ENCODE results near the gene ASPSCR1.

The ASPSCR1 gene

GRCh38 chr17:81977211-81977808, at the start of gene ASPSCR1:
Gene ASPSCR1, plus strand, starts transcription at chr17:81977629. Its CDS starts 18 bp downstream, at chr17:81977647.
- peaks cover 19% of the 10 kb centered on the region for H3K4me1 ChIP-seq (ENCODE audit: control insufficient read depth, insufficient read depth, low read length)
- H3K9me3 ChIP-seq (ENCODE audit: control insufficient read depth in 2 of 2, low read length in 2 of 2): peaks cover 0 to 2% of the 10 kb centered on the region in 2 donors
- H3K27me3 ChIP-seq (ENCODE audit: control insufficient read depth in 1 of 2, insufficient read depth in 2 of 2, low read length in 2 of 2): peaks cover 0 to 2% of the 10 kb centered on the region in 2 donors
- peak within 1 kb of the TSS; percentile 75 to 86 for H3K9ac ChIP-seq (ENCODE audit: low read length in 2 of 2)
- H3K4me3 ChIP-seq (ENCODE audit: low read length in 2 of 2): peak within 1 kb of the TSS; percentile 75 to 83
- peak within 1 kb of the TSS; percentile 60 for H3K27ac ChIP-seq (ENCODE audit: low read length)
- H3K36me3 ChIP-seq (ENCODE audit: control insufficient read depth in 2 of 2, insufficient read depth in 2 of 2, low read length in 2 of 2): peaks cover 0 to 3% of the 10 kb centered on the region in 2 donors

DNA sequence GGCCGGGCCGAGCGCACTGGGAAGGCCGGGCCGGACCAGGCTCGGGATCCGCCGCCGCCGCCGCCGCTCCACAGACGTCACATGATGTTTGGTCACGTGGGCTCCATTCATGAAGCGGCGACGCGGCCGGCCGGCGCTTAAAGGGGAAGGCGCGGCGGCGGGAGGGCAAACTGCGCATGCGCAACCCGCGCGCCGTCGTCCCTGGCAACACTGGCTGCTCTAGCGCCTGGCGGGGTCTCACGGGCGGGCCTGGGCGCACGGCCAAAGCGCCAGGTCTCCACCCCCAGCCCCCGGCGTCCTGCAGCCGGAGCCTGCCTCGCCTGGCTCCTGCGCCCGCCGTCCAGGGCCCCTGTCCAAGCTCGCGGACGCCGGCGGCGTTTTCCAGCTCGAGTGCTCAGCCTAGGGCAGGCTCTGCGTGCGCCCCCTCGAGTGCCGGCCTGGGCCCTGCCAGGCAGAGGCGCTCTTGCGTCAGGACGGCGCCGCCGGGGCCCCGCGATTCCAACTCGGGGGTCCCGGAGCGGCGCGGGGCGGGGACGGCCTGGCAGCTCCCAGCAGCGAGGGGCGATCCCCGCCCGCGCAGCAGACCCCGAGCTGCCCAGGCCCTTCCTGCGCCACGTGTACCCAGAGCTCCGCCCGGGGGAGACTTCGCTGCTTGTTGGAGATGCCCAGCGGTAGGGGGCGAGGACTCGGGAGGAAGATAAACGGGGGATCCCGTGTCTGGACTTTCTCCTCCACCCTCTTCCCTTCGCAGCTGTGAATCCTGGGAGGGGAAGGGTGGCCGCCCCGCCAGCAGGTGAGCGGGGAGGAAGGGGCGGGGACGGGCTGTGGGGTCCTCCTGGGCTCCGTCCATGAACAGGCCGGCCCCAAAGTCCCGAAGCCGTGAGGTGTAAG, 49.5 kb upstream of the ASPSCR1 start, which contains the start of gene MAFG:
TSS of gene MAFG (minus strand) at position 83 of the 891 bp plus-strand sequence. CDS start 4,550 bp downstream, outside the sequence.
- Histone ChIP-seq H3K9me3 (ENCODE audit: control insufficient read depth in 2 of 2, low read length in 2 of 2) (no peaks in the 10 kb centered on the region), H3K9ac (ENCODE audit: low read length in 2 of 2) (peak within 1 kb of the TSS; percentile 75 to 80), H3K36me3 (ENCODE audit: control insufficient read depth in 2 of 2, insufficient read depth in 2 of 2, low read length in 2 of 2) (no peaks in the 10 kb centered on the region), H3K27ac (ENCODE audit: low read length) (peak within 1 kb of the TSS; percentile 86), H3K4me1 (ENCODE audit: control insufficient read depth, insufficient read depth, low read length) (peaks cover 43% of the 10 kb centered on the region), H3K4me3 (ENCODE audit: low read length in 2 of 2) (peak within 1 kb of the TSS; percentile 80 to 81), H3K27me3 (ENCODE audit: control insufficient read depth in 1 of 2, insufficient read depth in 2 of 2, low read length in 2 of 2) (peaks cover 4 to 11% of the 10 kb centered on the region in 2 donors)

DNA sequence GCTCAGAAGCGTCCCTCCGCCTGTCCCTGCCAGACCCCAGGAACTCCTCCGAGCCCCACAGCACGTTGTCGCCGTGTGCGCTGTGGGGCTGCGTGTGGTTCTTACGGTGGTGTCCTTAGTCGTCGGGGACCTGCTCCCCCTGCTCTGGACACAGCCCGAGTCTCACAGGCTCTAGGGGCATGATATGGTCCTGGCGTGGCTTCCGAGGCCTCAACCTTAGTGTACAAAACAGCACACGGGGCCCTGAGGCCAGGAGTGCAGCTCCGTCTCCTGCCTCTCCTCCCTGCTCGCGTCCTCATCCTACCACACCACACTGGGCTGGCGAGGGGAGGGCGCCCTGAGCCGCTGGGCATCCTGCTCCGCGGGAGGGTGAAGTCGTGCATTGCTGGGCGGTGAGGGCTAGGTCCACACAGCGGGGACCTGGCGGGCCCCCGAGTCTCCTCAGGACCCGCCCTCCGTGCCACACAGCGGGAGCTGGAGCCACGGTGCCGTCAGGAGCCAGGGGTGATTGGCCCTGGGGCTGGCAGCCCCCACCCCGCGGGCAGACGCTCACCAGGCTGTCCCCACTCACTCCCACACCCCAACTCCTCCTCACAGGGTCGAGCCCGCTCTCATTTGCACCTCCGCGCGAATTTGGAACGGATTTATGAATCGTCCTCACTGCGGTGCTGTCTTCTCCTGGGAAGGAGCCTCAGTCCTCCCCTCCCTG, 48.7 kb upstream of the ASPSCR1 start:
- Histone ChIP-seq H3K4me1 (ENCODE audit: control insufficient read depth, insufficient read depth, low read length) (peaks cover 35% of the 10 kb centered on the region), H3K27ac (ENCODE audit: low read length) (no peak overlapping the region), H3K27me3 (ENCODE audit: control insufficient read depth in 1 of 2, insufficient read depth in 2 of 2, low read length in 2 of 2) (peaks cover 4 to 11% of the 10 kb centered on the region in 2 donors)

DNA sequence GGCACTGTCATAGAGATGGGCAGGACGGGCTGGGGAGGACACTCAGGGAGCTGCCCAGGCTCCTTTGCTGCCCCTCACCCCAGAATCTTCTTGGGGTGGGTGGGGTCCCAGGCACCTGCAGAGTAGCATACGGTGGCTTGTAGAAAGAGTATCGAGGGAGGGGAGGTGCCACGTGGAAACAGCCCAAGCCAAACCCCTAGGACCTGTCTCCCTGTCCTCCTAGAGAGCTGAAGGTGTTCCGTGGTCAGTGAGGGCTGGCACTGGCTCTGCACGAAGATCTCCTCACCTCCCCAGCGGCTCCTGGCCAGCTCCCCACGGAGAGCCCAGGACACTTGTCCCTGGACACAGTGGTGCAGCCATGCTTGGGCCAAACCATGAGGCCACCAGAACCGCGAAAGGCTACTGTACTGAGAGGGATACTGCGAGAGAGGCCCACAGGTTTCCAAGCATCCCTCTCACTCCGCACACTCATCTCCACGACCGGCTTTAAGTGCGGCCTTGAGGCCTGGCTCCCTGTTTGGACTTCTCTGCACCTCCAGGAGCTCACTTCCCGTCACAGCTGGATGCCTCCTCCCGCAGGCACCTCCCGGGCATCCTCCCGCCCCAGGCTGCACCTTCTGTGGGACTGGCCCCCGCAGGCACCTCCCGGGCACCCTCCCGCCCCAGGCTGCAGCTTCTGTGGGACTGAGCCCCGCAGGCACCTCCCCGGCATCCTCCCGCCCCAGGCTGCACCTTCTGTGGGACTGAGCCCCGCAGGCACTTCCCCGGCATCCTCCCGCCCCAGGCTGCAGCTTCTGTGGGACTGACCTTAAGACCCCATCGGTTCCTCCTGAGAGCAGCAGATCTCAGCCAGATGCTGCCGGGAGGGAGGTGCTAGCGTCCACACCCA, 47.9 kb upstream of the ASPSCR1 start:
- Histone ChIP-seq H3K9ac (ENCODE audit: low read length in 2 of 2) (no peak overlapping the region), H3K9me3 (ENCODE audit: control insufficient read depth in 2 of 2, low read length in 2 of 2) (no peaks in the 10 kb centered on the region), H3K4me3 (ENCODE audit: low read length in 2 of 2) (no peak overlapping the region), H3K27ac (ENCODE audit: low read length) (no peak overlapping the region), H3K4me1 (ENCODE audit: control insufficient read depth, insufficient read depth, low read length) (peaks cover 27% of the 10 kb centered on the region), H3K27me3 (ENCODE audit: control insufficient read depth in 1 of 2, insufficient read depth in 2 of 2, low read length in 2 of 2) (peaks cover 4 to 11% of the 10 kb centered on the region in 2 donors), H3K36me3 (ENCODE audit: control insufficient read depth in 2 of 2, insufficient read depth in 2 of 2, low read length in 2 of 2) (no peaks in the 10 kb centered on the region)

More for the DNA sequence above, 48.7 kb upstream of the ASPSCR1 start:
- Histone ChIP-seq H3K9me3 (ENCODE audit: control insufficient read depth in 2 of 2, low read length in 2 of 2) (no peaks in the 10 kb centered on the region), H3K36me3 (ENCODE audit: control insufficient read depth in 2 of 2, insufficient read depth in 2 of 2, low read length in 2 of 2) (no peaks in the 10 kb centered on the region), H3K4me3 (ENCODE audit: low read length in 2 of 2) (peak overlapping the region in 1 of 2 donors; percentile 69), H3K9ac (ENCODE audit: low read length in 2 of 2) (peak overlapping the region in 1 of 2 donors; percentile 42)

- Histone ChIP-seq H3K4me1 (ENCODE audit: control insufficient read depth, insufficient read depth, low read length) (peaks cover 18% of the 10 kb centered on the region), H3K9ac (ENCODE audit: low read length in 2 of 2) (no peak overlapping the region), H3K36me3 (ENCODE audit: control insufficient read depth in 2 of 2, insufficient read depth in 2 of 2, low read length in 2 of 2) (no peaks in the 10 kb centered on the region), H3K27ac (ENCODE audit: low read length) (no peak overlapping the region), H3K4me3 (ENCODE audit: low read length in 2 of 2) (no peak overlapping the region), H3K9me3 (ENCODE audit: control insufficient read depth in 2 of 2, low read length in 2 of 2) (no peaks in the 10 kb centered on the region), H3K27me3 (ENCODE audit: control insufficient read depth in 1 of 2, insufficient read depth in 2 of 2, low read length in 2 of 2) (peaks cover 4 to 11% of the 10 kb centered on the region in 2 donors)
Measured at GRCh38 chr17:81930142-81931125, 47.0 kb upstream of the ASPSCR1 start.

DNA sequence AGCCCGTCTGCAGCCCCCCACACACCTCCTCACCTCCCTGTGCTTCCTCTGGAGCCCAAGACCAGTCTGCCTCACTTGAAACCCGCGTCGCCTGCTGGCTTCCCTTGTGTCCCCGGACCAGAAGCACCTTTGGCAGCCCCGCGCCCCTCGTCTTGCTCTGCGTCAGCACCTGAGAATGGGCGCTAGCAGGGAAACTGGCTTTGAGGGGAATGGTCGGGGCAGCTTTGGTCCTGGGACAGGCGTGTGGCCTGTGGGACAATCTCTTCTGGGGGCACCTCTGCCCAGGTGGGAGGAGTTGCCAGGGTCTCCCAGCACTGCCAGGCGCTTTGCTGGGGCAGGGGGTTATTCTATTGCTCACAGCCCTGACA, 46.3 kb upstream of the ASPSCR1 start:
- Histone ChIP-seq H3K4me1 (ENCODE audit: control insufficient read depth, insufficient read depth, low read length) (peaks cover 13% of the 10 kb centered on the region), H3K27ac (ENCODE audit: low read length) (no peak overlapping the region)

DNA sequence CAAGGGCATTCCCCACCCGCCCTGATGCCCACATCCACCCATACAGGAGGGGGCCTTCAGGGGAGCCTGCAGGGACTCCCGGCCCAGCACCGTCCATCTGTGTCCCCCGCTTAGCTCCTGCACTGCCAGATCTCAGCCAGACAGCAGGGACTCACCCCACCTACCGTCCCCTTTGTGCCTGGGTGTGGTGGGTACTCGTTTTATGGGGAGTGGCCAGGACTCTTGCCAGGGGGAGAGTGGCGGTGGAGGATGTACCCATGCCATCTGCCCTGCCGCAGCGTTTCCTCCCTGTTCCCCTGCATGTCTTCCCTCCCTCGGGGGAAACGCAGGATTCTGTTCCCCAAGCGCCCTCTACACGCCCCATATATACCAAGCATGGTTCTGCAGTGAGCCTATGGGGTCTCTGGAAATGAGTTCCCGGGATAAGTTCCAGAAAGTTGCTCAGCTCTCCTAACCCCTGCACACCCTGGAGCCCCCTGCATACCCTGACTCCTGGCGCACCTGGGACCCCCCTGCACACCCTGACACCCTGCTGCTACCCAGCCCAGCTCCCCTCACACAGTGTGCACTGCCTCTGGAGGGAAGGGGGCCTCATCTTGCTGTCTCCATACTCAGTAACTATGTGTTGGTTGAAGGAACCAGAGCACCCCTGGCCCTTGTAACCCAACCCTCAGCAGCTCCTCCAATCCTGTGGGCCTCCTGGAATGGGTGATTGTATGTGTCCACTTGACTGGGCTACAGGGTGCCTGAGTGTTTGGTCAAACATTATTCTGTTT, 45.7 kb upstream of the ASPSCR1 start:
- Histone ChIP-seq H3K9me3 (ENCODE audit: control insufficient read depth in 2 of 2, low read length in 2 of 2) (no peaks in the 10 kb centered on the region), H3K27ac (ENCODE audit: low read length) (no peak overlapping the region), H3K27me3 (ENCODE audit: control insufficient read depth in 1 of 2, insufficient read depth in 2 of 2, low read length in 2 of 2) (peaks cover 4 to 11% of the 10 kb centered on the region in 2 donors), H3K36me3 (ENCODE audit: control insufficient read depth in 2 of 2, insufficient read depth in 2 of 2, low read length in 2 of 2) (no peaks in the 10 kb centered on the region), H3K4me1 (ENCODE audit: control insufficient read depth, insufficient read depth, low read length) (peaks cover 15% of the 10 kb centered on the region), H3K4me3 (ENCODE audit: low read length in 2 of 2) (no peak overlapping the region), H3K9ac (ENCODE audit: low read length in 2 of 2) (no peak overlapping the region)

More for the DNA sequence above, 46.3 kb upstream of the ASPSCR1 start:
- no peaks in the 10 kb centered on the region for H3K9me3 ChIP-seq (ENCODE audit: control insufficient read depth in 2 of 2, low read length in 2 of 2)
- no peak overlapping the region for H3K4me3 ChIP-seq (ENCODE audit: low read length in 2 of 2)
- no peaks in the 10 kb centered on the region for H3K36me3 ChIP-seq (ENCODE audit: control insufficient read depth in 2 of 2, insufficient read depth in 2 of 2, low read length in 2 of 2)
- no peak overlapping the region for H3K9ac ChIP-seq (ENCODE audit: low read length in 2 of 2)
- H3K27me3 ChIP-seq (ENCODE audit: control insufficient read depth in 1 of 2, insufficient read depth in 2 of 2, low read length in 2 of 2): peaks cover 4 to 11% of the 10 kb centered on the region in 2 donors

- no peak overlapping the region for H3K4me3 ChIP-seq (ENCODE audit: low read length in 2 of 2)
- peaks cover 20% of the 10 kb centered on the region for H3K4me1 ChIP-seq (ENCODE audit: control insufficient read depth, insufficient read depth, low read length)
- peaks cover 4 to 11% of the 10 kb centered on the region in 2 donors for H3K27me3 ChIP-seq (ENCODE audit: control insufficient read depth in 1 of 2, insufficient read depth in 2 of 2, low read length in 2 of 2)
- no peaks in the 10 kb centered on the region for H3K9me3 ChIP-seq (ENCODE audit: control insufficient read depth in 2 of 2, low read length in 2 of 2)
- no peak overlapping the region for H3K27ac ChIP-seq (ENCODE audit: low read length)
- H3K36me3 ChIP-seq (ENCODE audit: control insufficient read depth in 2 of 2, insufficient read depth in 2 of 2, low read length in 2 of 2): no peaks in the 10 kb centered on the region
- no peak overlapping the region for H3K9ac ChIP-seq (ENCODE audit: low read length in 2 of 2)
Measured at GRCh38 chr17:81932333-81932983, 45.0 kb upstream of the ASPSCR1 start.

All from stomach smooth muscle (tissue), 2 donors.